ENCODE data around the gene EPHA8. TPM values are rescaled to one million over a fixed set of nuclear protein-coding genes. Genes with fewer than 3 reads are reported as not detected.

Gene EPHA8
- total RNA-seq, 4 donors from 2014 or later = not detected

DNA sequence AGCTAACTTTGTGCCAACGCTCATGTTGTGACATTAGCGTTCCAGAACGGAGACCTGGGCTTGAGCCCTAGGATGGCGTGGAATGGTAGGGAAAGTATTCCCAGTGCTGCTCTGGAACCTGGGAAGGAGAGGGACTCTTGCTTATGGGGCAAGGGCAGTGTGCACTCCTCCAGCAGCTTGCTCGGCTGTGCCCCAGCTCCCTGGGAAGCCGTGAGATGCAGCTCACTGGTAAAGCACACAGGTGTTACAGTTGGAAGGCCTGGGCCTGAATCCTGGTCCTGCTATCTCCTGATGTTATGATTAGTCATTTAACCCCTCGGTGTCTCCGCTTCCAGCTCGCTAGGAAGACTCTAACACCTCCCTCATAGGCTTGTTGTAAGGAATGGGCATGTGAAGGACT lies 42.4 kb upstream of the EPHA8 start:
- WGBS, 2 donors = 95 to 97% methylated on average over 9 of the region's 9 CpGs
- Histone ChIP-seq H3K27ac (no peak overlapping the region), H3K4me1 (no peaks in the 10 kb centered on the region), H3K9me3 (no peaks in the 10 kb centered on the region), H3K27me3 (no peaks in the 10 kb centered on the region), H3K4me3 (no peak overlapping the region), H3K36me3 (peaks cover 0 to 98% (median 27%) of the 10 kb centered on the region in 3 donors)
- TF ChIP-seq, protein P1, sequence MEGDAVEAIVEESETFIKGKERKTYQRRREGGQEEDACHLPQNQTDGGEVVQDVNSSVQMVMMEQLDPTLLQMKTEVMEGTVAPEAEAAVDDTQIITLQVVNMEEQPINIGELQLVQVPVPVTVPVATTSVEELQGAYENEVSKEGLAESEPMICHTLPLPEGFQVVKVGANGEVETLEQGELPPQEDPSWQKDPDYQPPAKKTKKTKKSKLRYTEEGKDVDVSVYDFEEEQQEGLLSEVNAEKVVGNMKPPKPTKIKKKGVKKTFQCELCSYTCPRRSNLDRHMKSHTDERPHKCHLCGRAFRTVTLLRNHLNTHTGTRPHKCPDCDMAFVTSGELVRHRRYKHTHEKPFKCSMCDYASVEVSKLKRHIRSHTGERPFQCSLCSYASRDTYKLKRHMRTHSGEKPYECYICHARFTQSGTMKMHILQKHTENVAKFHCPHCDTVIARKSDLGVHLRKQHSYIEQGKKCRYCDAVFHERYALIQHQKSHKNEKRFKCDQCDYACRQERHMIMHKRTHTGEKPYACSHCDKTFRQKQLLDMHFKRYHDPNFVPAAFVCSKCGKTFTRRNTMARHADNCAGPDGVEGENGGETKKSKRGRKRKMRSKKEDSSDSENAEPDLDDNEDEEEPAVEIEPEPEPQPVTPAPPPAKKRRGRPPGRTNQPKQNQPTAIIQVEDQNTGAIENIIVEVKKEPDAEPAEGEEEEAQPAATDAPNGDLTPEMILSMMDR (IDR thresholded peaks at IDR 0.05) = no peak
- TF ChIP-seq EP300 (IDR thresholded peaks at IDR 0.05) (no peak), POLR2A (IDR thresholded peaks at IDR 0.05) (no peak)
- no peak for DNase-seq (ENCODE audit: low spot score in 2 of 2)

GRCh38 chr1:22521692-22522091 lies 41.6 kb upstream of the EPHA8 start:
- Histone ChIP-seq H3K4me3 (no peak overlapping the region), H3K4me1 (no peaks in the 10 kb centered on the region), H3K27me3 (no peaks in the 10 kb centered on the region), H3K36me3 (peaks cover 0 to 98% (median 27%) of the 10 kb centered on the region in 3 donors), H3K27ac (no peak overlapping the region), H3K9me3 (no peaks in the 10 kb centered on the region)
- WGBS, 2 donors = 98 to 100% methylated on average over 3 to 4 of the region's 4 CpGs
- DNase-seq (ENCODE audit: low spot score in 2 of 2) = no peak
- TF ChIP-seq, protein P1 (IDR thresholded peaks at IDR 0.05) = no peak
- no peak for TF ChIP-seq POLR2A (IDR thresholded peaks at IDR 0.05)
- no peak for TF ChIP-seq EP300 (IDR thresholded peaks at IDR 0.05)

GRCh38 chr1:22522221-22522743 lies 41.0 kb upstream of the EPHA8 start:
- Histone ChIP-seq H3K27me3 (no peaks in the 10 kb centered on the region), H3K36me3 (peaks cover 0 to 98% (median 31%) of the 10 kb centered on the region in 3 donors), H3K4me1 (no peaks in the 10 kb centered on the region), H3K27ac (no peak overlapping the region), H3K9me3 (no peaks in the 10 kb centered on the region), H3K4me3 (no peak overlapping the region)
- 96% methylated on average over 7 of the region's 7 CpGs for WGBS, 2 donors
- TF ChIP-seq, protein P1 (IDR thresholded peaks at IDR 0.05) = no peak
- TF ChIP-seq POLR2A (IDR thresholded peaks at IDR 0.05) (no peak), EP300 (IDR thresholded peaks at IDR 0.05) (no peak)
- DNase-seq (ENCODE audit: low spot score in 2 of 2) = no peak

DNA sequence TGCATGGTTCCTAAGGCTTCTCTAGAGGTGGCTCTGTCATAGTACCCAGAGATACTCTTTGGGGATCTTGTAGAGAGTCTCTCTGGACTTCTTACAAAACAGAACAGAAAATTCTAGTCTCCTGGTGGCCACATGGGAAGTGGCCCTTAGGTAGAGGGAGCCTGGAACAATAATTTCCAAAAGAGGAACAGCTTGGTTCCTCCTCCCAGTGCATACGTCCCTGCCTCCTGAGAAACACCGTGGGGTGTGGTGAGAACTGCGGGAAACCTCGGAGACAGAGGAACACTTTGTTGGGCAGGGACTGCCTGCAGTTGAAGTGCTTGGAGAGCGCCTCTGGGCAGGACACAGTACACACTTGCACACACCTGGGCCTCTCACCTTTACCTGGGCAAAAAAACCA lies 38.8 kb upstream of the EPHA8 start:
- Histone ChIP-seq H3K9me3 (no peaks in the 10 kb centered on the region), H3K27me3 (no peaks in the 10 kb centered on the region), H3K4me3 (no peak overlapping the region), H3K36me3 (peaks cover 0 to 80% (median 27%) of the 10 kb centered on the region in 3 donors), H3K4me1 (no peaks in the 10 kb centered on the region), H3K27ac (no peak overlapping the region)
- TF ChIP-seq EP300 (IDR thresholded peaks at IDR 0.05) (no peak), POLR2A (IDR thresholded peaks at IDR 0.05) (no peak)
- TF ChIP-seq, protein P1 (IDR thresholded peaks at IDR 0.05) = no peak
- DNase-seq (ENCODE audit: low spot score in 2 of 2) = no peak
- WGBS, 2 donors = 76 to 82% methylated on average over 5 of the region's 5 CpGs

DNA sequence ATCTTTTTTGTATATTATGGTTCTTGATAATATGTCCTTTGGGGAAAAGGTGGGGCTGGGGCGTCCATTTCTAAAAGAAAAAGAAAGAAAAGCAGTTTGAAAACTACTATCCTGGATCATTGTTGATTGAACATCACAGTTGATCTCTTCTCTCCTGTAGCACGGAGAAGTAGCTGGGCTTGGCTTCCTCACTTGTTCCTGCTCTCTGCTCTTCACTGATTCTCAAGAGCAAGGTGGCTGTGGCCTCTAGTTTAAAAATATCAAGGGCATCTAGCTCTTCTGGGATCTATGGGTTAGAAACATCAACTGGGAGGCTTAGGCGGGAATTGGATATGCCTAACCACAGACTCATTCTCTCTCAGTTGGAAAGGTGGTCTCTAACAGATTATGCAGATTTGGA lies 38.1 kb upstream of the EPHA8 start:
- Histone ChIP-seq H3K36me3 (peaks cover 0 to 73% (median 21%) of the 10 kb centered on the region in 3 donors), H3K9me3 (no peaks in the 10 kb centered on the region), H3K4me3 (no peak overlapping the region), H3K27me3 (no peaks in the 10 kb centered on the region), H3K27ac (no peak overlapping the region), H3K4me1 (peaks cover 0 to 2% (median under 1%) of the 10 kb centered on the region in 4 donors)
- TF ChIP-seq EP300 (IDR thresholded peaks at IDR 0.05) = no peak
- TF ChIP-seq, protein P1 (IDR thresholded peaks at IDR 0.05) = no peak
- no peak for TF ChIP-seq POLR2A (IDR thresholded peaks at IDR 0.05)
- no peak for DNase-seq (ENCODE audit: low spot score in 2 of 2)
- 87 to 90% methylated on average over 3 of the region's 3 CpGs for WGBS, 2 donors

All from tibial nerve (tissue), 4 donors.